H1 (cell line): ENCODE data around the gene KCTD12. TPM values are rescaled to one million over a fixed set of nuclear protein-coding genes. Genes with fewer than 3 reads are reported as not detected.

Experiments
- CTCF ChIA-PET: fragments of 300-600 bp; sonication (Branson Sonifier 250); formaldehyde crosslinking; loops from one replicate; lab custom pipeline; 2021; ENCODE audit not compliant: partially characterized antibody; lab: Charles Lee
- POLR2A ChIA-PET: fragments of 300-600 bp; sonication (Branson Sonifier 250); formaldehyde crosslinking; loops from one replicate; lab custom pipeline; 2021; ENCODE audit warnings: inconsistent platforms; ENCODE audit not compliant: partially characterized antibody; lab: Charles Lee
- DNase-seq, 2 experiments: peaks; one replicate each; pipeline versions ENCODE4 v3.0.0 to v3.0.0-alpha.2; 2010 to 2022; ENCODE audit warnings: low spot score in 2 of 2, low read depth in 1 of 2, mixed read lengths in 1 of 2
- FAIRE-seq: peaks from 2 replicates; lab custom pipeline; 2011; peaks lifted over from hg19 to GRCh38; lab: Jason Lieb, UNC
- H2AFZ ChIP-seq: 2 replicates; pipeline ENCODE4 v1.8.1; 2012; ENCODE audit warnings: low read length, inconsistent platforms
- H2AK5ac ChIP-seq: 2 replicates; pipeline ENCODE4 v1.6.1; 2013; ENCODE audit warnings: low read depth, low read length
- H2BK120ac ChIP-seq: replicated peaks from 2 replicates; pipeline ENCODE3; 2013; ENCODE audit warnings: low read depth, low read length, inconsistent platforms
- H2BK12ac ChIP-seq: 2 replicates; pipeline ENCODE4 v1.6.1; 2013; ENCODE audit warnings: low read depth, low read length
- H2BK15ac ChIP-seq: 2 replicates; pipeline ENCODE4 v1.6.1; 2013; ENCODE audit warnings: low read length
- H2BK20ac ChIP-seq: 2 replicates; pipeline ENCODE4 v1.6.1; 2013; ENCODE audit warnings: low read length
- H2BK5ac ChIP-seq: 2 replicates; pipeline ENCODE4 v1.6.1; 2013; ENCODE audit warnings: low read depth, low read length
- H3K14ac ChIP-seq: 2 replicates; pipeline ENCODE4 v1.6.1; 2013; ENCODE audit warnings: inconsistent platforms; ENCODE audit not compliant: insufficient read length
- H3K18ac ChIP-seq: 2 replicates; pipeline ENCODE4 v1.6.1; 2013; ENCODE audit warnings: low read length; ENCODE audit errors: extremely low read depth
- H3K23ac ChIP-seq: 2 replicates; pipeline ENCODE4 v1.6.1; 2013; ENCODE audit warnings: inconsistent platforms; ENCODE audit not compliant: insufficient read length
- H3K23me2 ChIP-seq: 2 replicates; pipeline ENCODE4 v1.6.1; 2013; ENCODE audit warnings: low read depth, low read length
- H3K27ac ChIP-seq: 2 replicates; pipeline ENCODE4 v1.6.1; 2011; ENCODE audit warnings: low read depth, low read length, inconsistent platforms
- H3K27me3 ChIP-seq, 4 experiments: replicated peaks in 1 of 4; 1 replicate in 1 of 4; 2 replicates in 3 of 4; pipeline versions ENCODE4 v1.6.1 to v1.8.1; 2011 to 2013; ENCODE audit warnings: low read length in 3 of 4, mild to moderate bottlenecking in 3 of 4, inconsistent platforms in 2 of 4, mixed read lengths in 2 of 4, moderate library complexity in 1 of 4; ENCODE audit not compliant: control insufficient read depth in 3 of 4, insufficient read depth in 3 of 4; ENCODE audit errors: extremely low read depth in 1 of 4
- H3K36me3 ChIP-seq, 4 experiments: 2 replicates each; pipeline versions ENCODE4 v1.6.1 to v1.8.1; 2011 to 2013; ENCODE audit warnings: mild to moderate bottlenecking in 4 of 4, low read length in 3 of 4, moderate library complexity in 2 of 4, control low read depth in 1 of 4, inconsistent platforms in 1 of 4; ENCODE audit not compliant: insufficient read depth in 4 of 4, control insufficient read depth in 2 of 4
- H3K4ac ChIP-seq: replicated peaks from 2 replicates; pipeline ENCODE3; 2013; ENCODE audit warnings: low read length, low read depth, mixed read lengths, inconsistent platforms; ENCODE audit not compliant: insufficient read length
- H3K4me1 ChIP-seq, 4 experiments: replicated peaks in 1 of 4; 1 replicate in 1 of 4; 2 replicates in 3 of 4; pipeline versions ENCODE4 v1.6.1 to v1.8.1; 2011 to 2013; ENCODE audit warnings: low read length in 3 of 4, inconsistent platforms in 2 of 4, mixed read lengths in 1 of 4; ENCODE audit not compliant: insufficient read depth in 4 of 4, control insufficient read depth in 3 of 4
- H3K4me2 ChIP-seq, 2 experiments: 2 replicates each; pipeline versions ENCODE4 v1.6.1 to v1.8.1; 2011 to 2013; ENCODE audit warnings: low read depth in 2 of 2, low read length in 2 of 2, control low read depth in 1 of 2, inconsistent platforms in 1 of 2, mild to moderate bottlenecking in 1 of 2; ENCODE audit not compliant: insufficient read depth in 1 of 2
- H3K4me3 ChIP-seq, 4 experiments: fragments of 200-600, 300-600 bp in 1 of 4; sonication (generic), shearing (Covaris generic), sonication (Bioruptor Twin) in 1 of 4; 2 replicates each; pipeline versions ENCODE4 v1.5.1 to v1.8.1; 2011 to 2016; ENCODE audit warnings: low read length in 4 of 4, low read depth in 3 of 4, control low read depth in 2 of 4, inconsistent platforms in 2 of 4, mild to moderate bottlenecking in 2 of 4, mixed read lengths in 1 of 4, moderate library complexity in 1 of 4; ENCODE audit not compliant: insufficient read depth in 2 of 4; ENCODE audit errors: extremely low read depth in 1 of 4
- H3K56ac ChIP-seq: replicated peaks from 2 replicates; pipeline ENCODE3; 2013; ENCODE audit warnings: low read depth, mild to moderate bottlenecking, mixed read lengths, low read length, inconsistent platforms; ENCODE audit not compliant: insufficient read length
- H3K79me1 ChIP-seq: 2 replicates; pipeline ENCODE4 v1.6.1; 2013; ENCODE audit warnings: low read depth, low read length, control low read depth
- H3K79me2 ChIP-seq, 2 experiments: 2 replicates each; pipeline versions ENCODE4 v1.6.1 to v1.8.1; 2012 to 2013; ENCODE audit warnings: low read length in 2 of 2, mild to moderate bottlenecking in 2 of 2, inconsistent platforms in 1 of 2; ENCODE audit not compliant: insufficient read depth in 2 of 2, control insufficient read depth in 1 of 2
- H3K9ac ChIP-seq, 4 experiments: replicated peaks in 1 of 4; 1 replicate in 1 of 4; 2 replicates in 3 of 4; pipeline versions ENCODE4 v1.6.1 to v1.8.1; 2011 to 2013; ENCODE audit warnings: low read depth in 3 of 4, low read length in 3 of 4, control low read depth in 2 of 4, mild to moderate bottlenecking in 2 of 4, moderate library complexity in 2 of 4, inconsistent platforms in 1 of 4; ENCODE audit errors: extremely low read depth in 1 of 4
- H3K9me3 ChIP-seq, 2 experiments: 2 replicates each; pipeline versions ENCODE4 v1.6.1 to v1.8.1; 2012 to 2013; ENCODE audit warnings: mild to moderate bottlenecking in 2 of 2, moderate library complexity in 2 of 2, control low read depth in 1 of 2, inconsistent platforms in 1 of 2, low read depth in 1 of 2, low read length in 1 of 2, mixed read lengths in 1 of 2; ENCODE audit not compliant: insufficient read depth in 2 of 2
- H4K20me1 ChIP-seq, 2 experiments: replicated peaks in 1 of 2; 2 replicates each; pipeline versions ENCODE3 to v1.8.1; 2011 to 2013; ENCODE audit warnings: inconsistent platforms in 2 of 2, low read length in 2 of 2, mild to moderate bottlenecking in 1 of 2; ENCODE audit not compliant: insufficient read depth in 2 of 2, control insufficient read depth in 1 of 2
- H4K5ac ChIP-seq: 2 replicates; pipeline ENCODE4 v1.6.1; 2013; ENCODE audit warnings: low read length, low read depth, mixed read lengths, inconsistent platforms; ENCODE audit not compliant: insufficient read length
- H4K8ac ChIP-seq: 2 replicates; pipeline ENCODE4 v1.8.0; 2013; ENCODE audit warnings: mild to moderate bottlenecking, moderate library complexity, low read length, inconsistent platforms; ENCODE audit not compliant: insufficient read depth; ENCODE audit errors: extremely low read depth
- H4K91ac ChIP-seq: replicated peaks from 2 replicates; pipeline ENCODE3; 2013; ENCODE audit warnings: low read length, mixed read lengths, inconsistent platforms; ENCODE audit not compliant: insufficient read length
- MAX ChIP-seq: IDR thresholded peaks from 2 replicates; pipeline ENCODE4 v1.6.1; 2012; ENCODE audit warnings: inconsistent platforms
- SIX5 ChIP-seq: IDR thresholded peaks from 2 replicates; pipeline ENCODE4 v1.6.1; 2011; ENCODE audit warnings: mild to moderate bottlenecking, low read depth, low read length
- WGBS, 2 experiments: shearing (Covaris generic) in 1 of 2; methylation state at CpG; one replicate each; pipeline versions ENCODE4 v1.1.6 to v1.1.7; 2013 to 2015; ENCODE audit warnings: low lambda C conversion rate in 2 of 2, mixed read lengths in 2 of 2, inconsistent platforms in 1 of 2, low coverage in 1 of 2, missing lambda C conversion rate in 1 of 2; ENCODE audit not compliant: insufficient replicate concordance in 2 of 2, insufficient coverage in 1 of 2, insufficient read length in 1 of 2; ENCODE audit errors: extremely low coverage in 1 of 2, missing lambda C conversion rate in 1 of 2; 5-methylcytosine and 5-hydroxymethylcytosine counted together
- polyA plus RNA-seq, 7 experiments: library from polyadenylated mRNA; depleted of rRNA in 3 of 7; stranded (reverse) in 5 of 7; unstranded in 2 of 7; fragments of >200 nt in 5 of 7; fragments of 200-250 nt in 2 of 7; gene quantifications; 1 replicate in 5 of 7; 2 replicates in 1 of 7; 4 replicates in 1 of 7; pipeline versions ENCODE4 v1.2.1 to v1.2.3, GENCODE V29; 2011 to 2013; ENCODE audit warnings: missing spikeins in 2 of 7, mixed read lengths in 2 of 7
- total RNA-seq: library from RNA; stranded (reverse); fragmentation: NEBNext Ultra II Directional; extraction: Animal tissue kit (Norgen Biotek cat#: 25700); gene quantifications from 2 replicates; pipeline ENCODE4 v1.2.1, GENCODE V29; 2021
- TF ChIP-seq, protein P1 (sequence below), 3 experiments: IDR thresholded peaks; 1 replicate in 2 of 3; 2 replicates in 1 of 3; pipeline versions ENCODE4 v1.5.1 to v1.6.1; 2011; ENCODE audit warnings: low read length in 3 of 3, mild to moderate bottlenecking in 3 of 3, inconsistent platforms in 2 of 3, low read depth in 1 of 3, moderate library complexity in 1 of 3; ENCODE audit not compliant: insufficient read depth in 1 of 3; ENCODE audit errors: control extremely low read depth in 1 of 3

Gene KCTD12
- total and polyA plus RNA-seq, 2 of the 8 experiments (the other 6 are each of a cell fraction or from before 2014, with no cell fraction given) = 2.5 to 9.6 TPM

- Histone ChIP-seq H3K14ac (no peak overlapping the region), H3K9me3 (no peaks in the 10 kb centered on the region), H3K56ac (no peak overlapping the region), H3K18ac (no peak overlapping the region), H3K27ac (no peak overlapping the region), H3K23ac (no peak overlapping the region), H3K23me2 (no peaks in the 10 kb centered on the region), H2AK5ac (no peak overlapping the region), H4K8ac (no peak overlapping the region), H2AFZ (no peak overlapping the region), H2BK5ac (no peak overlapping the region), H3K79me1 (no peaks in the 10 kb centered on the region), H2BK20ac (no peak overlapping the region), H2BK120ac (no peak overlapping the region), H3K9ac (no peak overlapping the region), H2BK15ac (no peak overlapping the region), H3K79me2 (no peaks in the 10 kb centered on the region), H3K27me3 (no peaks in the 10 kb centered on the region), H4K91ac (no peak overlapping the region), H3K4me2 (no peak overlapping the region), H4K5ac (no peak overlapping the region), H3K4me3 (no peak overlapping the region), H2BK12ac (no peak overlapping the region), H3K36me3 (no peaks in the 10 kb centered on the region), H4K20me1 (no peaks in the 10 kb centered on the region), H3K4me1 (no peaks in the 10 kb centered on the region), H3K4ac (no peak overlapping the region)
- CTCF ChIA-PET = interaction anchor here (1.3 kb wide), 1 partner anchor 33 kb away, joined by 3 read pairs; no protein-coding TSS in a partner anchor
- DNase-seq (no peak), FAIRE-seq (no peak)
- POLR2A ChIA-PET = no interaction called here
- no peak for TF ChIP-seq MAX
- TF ChIP-seq SIX5 = no peak
- TF ChIP-seq, protein P1, sequence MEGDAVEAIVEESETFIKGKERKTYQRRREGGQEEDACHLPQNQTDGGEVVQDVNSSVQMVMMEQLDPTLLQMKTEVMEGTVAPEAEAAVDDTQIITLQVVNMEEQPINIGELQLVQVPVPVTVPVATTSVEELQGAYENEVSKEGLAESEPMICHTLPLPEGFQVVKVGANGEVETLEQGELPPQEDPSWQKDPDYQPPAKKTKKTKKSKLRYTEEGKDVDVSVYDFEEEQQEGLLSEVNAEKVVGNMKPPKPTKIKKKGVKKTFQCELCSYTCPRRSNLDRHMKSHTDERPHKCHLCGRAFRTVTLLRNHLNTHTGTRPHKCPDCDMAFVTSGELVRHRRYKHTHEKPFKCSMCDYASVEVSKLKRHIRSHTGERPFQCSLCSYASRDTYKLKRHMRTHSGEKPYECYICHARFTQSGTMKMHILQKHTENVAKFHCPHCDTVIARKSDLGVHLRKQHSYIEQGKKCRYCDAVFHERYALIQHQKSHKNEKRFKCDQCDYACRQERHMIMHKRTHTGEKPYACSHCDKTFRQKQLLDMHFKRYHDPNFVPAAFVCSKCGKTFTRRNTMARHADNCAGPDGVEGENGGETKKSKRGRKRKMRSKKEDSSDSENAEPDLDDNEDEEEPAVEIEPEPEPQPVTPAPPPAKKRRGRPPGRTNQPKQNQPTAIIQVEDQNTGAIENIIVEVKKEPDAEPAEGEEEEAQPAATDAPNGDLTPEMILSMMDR (IDR thresholded peaks at IDR 0.05; ENCODE audit: control extremely low read depth in 1 of 3, insufficient read depth in 1 of 3, low read depth in 1 of 3, low read length in 3 of 3) = no peak
- 87% methylated on average over 1 of the region's 1 CpG; no CpG with 5 or more reads in 1 of the 2 experiments for WGBS, 2 experiments
Observed at GRCh38 chr13:76917095-76917494, 30.9 kb upstream of the KCTD12 start.
